B cell (primary cell): ENCODE data around the gene RPSA. TPM values are rescaled to one million over a fixed set of nuclear protein-coding genes. Genes with fewer than 3 reads are reported as not detected.

Experiments used
- ATAC-seq: fragments of 200-7000 bp; cut with Tn5 transposase; one replicate; pipeline ENCODE4 v1.10.0; 2021; ENCODE audit warnings: low read depth, mild to moderate bottlenecking, moderate number of reproducible peaks, moderate library complexity
- CTCF ChIA-PET: fragments of 350-600 bp; sonication (Branson Sonifier 250); formaldehyde crosslinking; loops from one replicate; lab custom pipeline; 2021; ENCODE audit warnings: antibody characterized with exemption, inconsistent platforms; lab: Charles Lee
- POLR2A ChIA-PET: fragments of 350-600 bp; sonication (Branson Sonifier 250); formaldehyde crosslinking; loops from one replicate; lab custom pipeline; 2021; ENCODE audit warnings: antibody characterized with exemption; lab: Charles Lee
- DNase-seq: peaks from one replicate; pipeline ENCODE4 v3.0.0; 2013
- H2AFZ ChIP-seq: 2 replicates; pipeline ENCODE4 v1.6.1; 2012; ENCODE audit warnings: mild to moderate bottlenecking, low read depth, low read length; ENCODE audit not compliant: insufficient read depth, poor library complexity, severe bottlenecking
- H3K27ac ChIP-seq, 2 donors: 1 replicate in 1 of 2; 2 replicates in 1 of 2; pipeline ENCODE4 v1.5.1; 2012 to 2013; ENCODE audit warnings: low read length in 2 of 2, mild to moderate bottlenecking in 2 of 2, moderate library complexity in 1 of 2
- H3K27me3 ChIP-seq, 4 experiments: fragments of 200-600 bp in 1 of 4; sonication (generic) in 1 of 4; replicated peaks in 1 of 4; 1 replicate in 2 of 4; 2 replicates in 2 of 4; pipeline versions ENCODE4 v1.6.1 to v1.7.0; 2013 to 2016; ENCODE audit warnings: low read length in 3 of 4, mild to moderate bottlenecking in 2 of 4, mixed read lengths in 1 of 4, moderate library complexity in 1 of 4; ENCODE audit not compliant: insufficient read depth in 4 of 4, control insufficient read depth in 3 of 4; ENCODE audit errors: control extremely low read depth in 1 of 4
- H3K36me3 ChIP-seq, 2 experiments: replicated peaks in 1 of 2; 1 replicate in 1 of 2; 2 replicates in 1 of 2; pipeline versions ENCODE4 v1.6.1 to v1.7.1; 2013; ENCODE audit warnings: low read length in 1 of 2; ENCODE audit not compliant: insufficient read depth in 2 of 2, control insufficient read depth in 1 of 2; ENCODE audit errors: control extremely low read depth in 1 of 2, extremely low read depth in 1 of 2
- H3K4me1 ChIP-seq, 2 donors: fragments of 200-600 bp in 1 of 2; sonication (generic) in 1 of 2; 1 replicate in 1 of 2; 2 replicates in 1 of 2; pipeline versions ENCODE4 v1.5.1 to v1.6.1; 2013 to 2017; ENCODE audit warnings: low read length in 2 of 2; ENCODE audit not compliant: control insufficient read depth in 2 of 2, insufficient read depth in 2 of 2
- H3K4me2 ChIP-seq: replicated peaks from 2 replicates; pipeline ENCODE3; 2012; ENCODE audit warnings: mild to moderate bottlenecking, low read depth, low read length; ENCODE audit not compliant: poor library complexity, severe bottlenecking
- H3K4me3 ChIP-seq, 5 experiments: fragments of 200-600 bp in 1 of 5; sonication (generic) in 1 of 5; 1 replicate in 3 of 5; 2 replicates in 2 of 5; pipeline versions ENCODE4 v1.5.1 to v1.7.0; 2011 to 2016; ENCODE audit warnings: low read length in 4 of 5, mild to moderate bottlenecking in 4 of 5, low read depth in 2 of 5, control low read depth in 1 of 5, moderate library complexity in 1 of 5; ENCODE audit not compliant: insufficient read depth in 1 of 5; ENCODE audit errors: control extremely low read depth in 1 of 5, extremely low read depth in 1 of 5
- H3K79me2 ChIP-seq: fragments of 200-600 bp; sonication (generic); one replicate; pipeline ENCODE4 v1.6.0; 2016; ENCODE audit warnings: low read length; ENCODE audit not compliant: control insufficient read depth, insufficient read depth
- H3K9ac ChIP-seq: fragments of 200-600 bp; sonication (generic); 2 replicates; pipeline ENCODE4 v1.6.1; 2017; ENCODE audit warnings: mild to moderate bottlenecking, low read length, moderate library complexity
- H3K9me3 ChIP-seq, 3 donors: one replicate each; pipeline versions ENCODE4 v1.6.1 to v1.7.1; 2013; ENCODE audit warnings: low read length in 2 of 3; ENCODE audit not compliant: control insufficient read depth in 2 of 3, insufficient read depth in 1 of 3; ENCODE audit errors: control extremely low read depth in 1 of 3
- H4K20me1 ChIP-seq: 2 replicates; pipeline ENCODE4 v1.6.0; 2012; ENCODE audit warnings: mild to moderate bottlenecking, low read length; ENCODE audit not compliant: insufficient read depth, control insufficient read depth, poor library complexity, severe bottlenecking
- H3K27ac Mint-ChIP-seq: one replicate; pipeline ENCODE4 v1.8.0; 2021; ENCODE audit warnings: mixed read lengths
- H3K27me3 Mint-ChIP-seq: one replicate; pipeline ENCODE4 v1.8.0; 2021; ENCODE audit warnings: mixed read lengths
- H3K4me1 Mint-ChIP-seq: one replicate; pipeline ENCODE4 v1.8.0; 2021; ENCODE audit warnings: mixed read lengths
- H3K4me3 Mint-ChIP-seq: one replicate; pipeline ENCODE4 v1.8.0; 2021; ENCODE audit warnings: mixed read lengths
- H3K9me3 Mint-ChIP-seq: one replicate; pipeline ENCODE4 v1.8.0; 2022; ENCODE audit warnings: mixed read lengths; ENCODE audit not compliant: insufficient read depth
- CTCF ChIP-seq: fragments of 200-600 bp; IDR thresholded peaks from one replicate; pipeline ENCODE4 v1.8.0; 2022; ENCODE audit warnings: antibody characterized with exemption, mild to moderate bottlenecking
- EZH2 ChIP-seq: IDR thresholded peaks from 2 replicates; pipeline ENCODE4 v1.6.1; 2012; ENCODE audit warnings: borderline replicate concordance, low read depth, mild to moderate bottlenecking, moderate library complexity, low read length; ENCODE audit not compliant: insufficient read depth, poor library complexity, severe bottlenecking
- WGBS: methylation state at CpG from one replicate; pipeline ENCODE4 v1.1.5; 2013; ENCODE audit warnings: missing lambda C conversion rate; ENCODE audit not compliant: insufficient coverage; 5-methylcytosine and 5-hydroxymethylcytosine counted together
- intact Hi-C: fragments of 100-400 bp; cut with micrococcal nuclease; formaldehyde crosslinking; loops from one replicate; pipeline ENCODE4 v1.10.0; 2022
- polyA plus RNA-seq: library from polyadenylated mRNA; depleted of rRNA; stranded (reverse); fragments of >200 nt; gene quantifications from 2 replicates; pipeline ENCODE4 v1.2.3, GENCODE V29; 2012
- total RNA-seq, 2 donors: library from RNA; stranded (reverse); fragments of 120-200 nt in 1 of 2; gene quantifications; 1 replicate in 1 of 2; 2 replicates in 1 of 2; pipeline versions ENCODE4 v1.2.3 to v1.2.4, GENCODE V29; 2013 to 2022

RPSA gene
- total and polyA plus RNA-seq, 2 donors (not counting 1 experiment from before 2014, with no cell fraction given), result 1,460 to 2,522 TPM

DNA sequence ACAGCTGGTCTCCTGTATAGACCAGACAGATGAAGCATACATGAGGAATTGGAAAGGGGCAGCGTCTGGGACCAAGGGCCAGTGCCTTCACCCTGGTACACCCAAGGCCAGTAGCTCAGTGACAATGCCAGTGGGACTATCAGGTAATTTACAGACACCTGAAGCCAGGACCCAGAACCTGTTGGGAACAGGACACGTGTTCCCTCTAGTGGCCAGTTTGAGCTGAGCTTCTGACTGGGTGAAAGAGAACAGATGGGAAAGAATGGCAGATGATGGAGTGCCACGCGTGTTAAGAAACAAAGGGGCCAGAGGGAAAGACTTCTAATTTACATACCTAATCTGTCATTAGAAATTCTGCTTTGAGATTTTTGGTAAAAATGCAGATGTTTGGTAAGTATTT, 28.4 kb upstream of the RPSA start:
- Histone ChIP-seq H2AFZ (no peak overlapping the region), H4K20me1 (no peaks in the 10 kb centered on the region), H3K27ac (no peak overlapping the region), H3K36me3 (no peaks in the 10 kb centered on the region), H3K9me3 (no peaks in the 10 kb centered on the region), H3K9ac (no peak overlapping the region), H3K4me1 (peaks cover 6 to 7% of the 10 kb centered on the region in 2 donors), H3K27me3 (peaks cover 0 to 2% (median 0%) of the 10 kb centered on the region in 4 experiments), H3K4me3 (no peak overlapping the region), H3K79me2 (no peaks in the 10 kb centered on the region), H3K4me2 (no peak overlapping the region)
- H3K9me3 Mint-ChIP-seq, result no peaks in the 10 kb centered on the region
- 53% methylated on average over 2 of the region's 4 CpGs for WGBS
- H3K4me3 Mint-ChIP-seq, result no peak overlapping the region
- ATAC-seq (peak; percentile 60), DNase-seq (peak; percentile 63)
- no peak for TF ChIP-seq EZH2
- peak; percentile 78 for TF ChIP-seq CTCF
- POLR2A ChIA-PET, result no interaction called here
- CTCF ChIA-PET, result interaction anchor here (1.1 to 2.6 kb wide), 13 partner anchors 8 to 857 kb away, joined by 3 to 17 read pairs (median 4); no protein-coding TSS in a partner anchor
- intact Hi-C loops, result loop anchor here (2.0 kb wide), 1 partner anchor 189 kb away; no protein-coding TSS in a partner anchor
- peaks cover 12% of the 10 kb centered on the region for H3K4me1 Mint-ChIP-seq
- no peaks in the 10 kb centered on the region for H3K27me3 Mint-ChIP-seq
- no peak overlapping the region for H3K27ac Mint-ChIP-seq

DNA sequence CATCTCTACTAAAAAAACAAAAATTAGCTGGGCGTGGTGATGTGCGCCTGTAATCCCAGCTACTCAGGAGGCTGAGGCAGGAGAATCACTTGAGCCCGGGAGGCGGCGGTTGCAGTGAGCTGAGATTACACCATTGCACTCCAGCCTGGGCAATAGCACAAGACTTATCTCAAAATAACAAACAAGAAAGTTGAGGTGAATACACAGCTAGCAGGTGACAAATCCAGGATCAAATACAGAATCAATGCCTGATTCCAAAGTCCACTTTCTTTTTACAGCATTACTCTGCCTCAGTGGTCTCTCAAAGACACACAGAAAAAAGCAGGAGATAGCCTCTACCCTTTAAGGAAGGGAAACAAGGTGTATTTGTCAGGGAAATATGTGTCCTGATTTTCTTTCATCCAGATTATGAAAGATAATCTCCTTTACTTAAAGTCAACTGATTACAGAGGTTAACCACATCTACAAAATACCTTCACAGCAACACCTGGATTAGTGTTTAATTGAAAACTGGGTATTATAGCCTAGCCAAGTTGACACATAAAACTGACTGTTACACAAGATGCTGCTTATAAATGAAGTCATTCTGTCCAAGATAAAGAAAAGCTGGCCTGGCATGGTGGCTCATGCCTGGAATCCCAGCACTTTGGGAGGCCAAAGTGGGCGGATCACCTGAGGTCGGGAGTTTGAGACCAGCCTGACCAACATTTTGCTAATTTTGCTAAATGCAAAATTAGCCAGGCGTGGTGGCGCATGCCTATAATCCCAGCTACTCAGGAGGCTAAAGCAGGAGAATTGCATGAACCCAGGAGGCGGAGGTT, 27.4 kb upstream of the RPSA start:
- no peaks in the 10 kb centered on the region for H3K9me3 Mint-ChIP-seq
- H3K27ac ChIP-seq, result no peak overlapping the region
- H3K4me1 ChIP-seq, result peaks cover 6 to 10% of the 10 kb centered on the region in 2 donors
- POLR2A ChIA-PET, result no interaction called here
- CTCF ChIA-PET, result interaction anchor here (1.1 to 2.6 kb wide), 6 partner anchors 26 to 858 kb away, joined by 3 to 12 read pairs (median 5); no protein-coding TSS in a partner anchor
- no peak overlapping the region for H3K9ac ChIP-seq
- no peak for DNase-seq
- H3K9me3 ChIP-seq, result no peaks in the 10 kb centered on the region
- peaks cover 4% of the 10 kb centered on the region for H3K79me2 ChIP-seq
- H2AFZ ChIP-seq, result no peak overlapping the region
- TF ChIP-seq EZH2 (no peak), CTCF (no peak)
- H3K27ac Mint-ChIP-seq, result no peak overlapping the region
- no peaks in the 10 kb centered on the region for H3K27me3 ChIP-seq
- peaks cover 14% of the 10 kb centered on the region for H3K4me1 Mint-ChIP-seq
- WGBS, result 94% methylated on average over 10 of the region's 10 CpGs
- H3K4me3 Mint-ChIP-seq, result no peak overlapping the region
- H4K20me1 ChIP-seq, result no peaks in the 10 kb centered on the region
- H3K27me3 Mint-ChIP-seq, result no peaks in the 10 kb centered on the region
- intact Hi-C loops, result loop anchor here (2.0 kb wide), 1 partner anchor 190 kb away; no protein-coding TSS in a partner anchor
- no peaks in the 10 kb centered on the region for H3K36me3 ChIP-seq
- no peak overlapping the region for H3K4me3 ChIP-seq
- ATAC-seq, result no peak
- H3K4me2 ChIP-seq, result no peak overlapping the region
